Measurements from ENCODE around the gene KRT37. TPM values are rescaled to one million over a fixed set of nuclear protein-coding genes. Genes with fewer than 3 reads are reported as not detected.
"Not testable (repeated sequence)": the region's sequence is repeated elsewhere in the genome, so short reads cannot be mapped to it uniquely, and the experiment has no call there.

Gene KRT37
- total RNA-seq, 1 donor from 2014 or later = not detected

GRCh38 chr17:41396996-41397660 is 27.3 kb downstream of the KRT37 start, which contains the start of gene KRT31:
KRT31 (minus strand) TSS chr17:41397608; CDS start chr17:41397539, 69 bp downstream.
- no peaks in the 10 kb centered on the region for H3K4me1 ChIP-seq
- no peak for DNase-seq
- intact Hi-C loops (cut with DNase I) = no loop called here
- no peak for TF ChIP-seq CTCF (IDR thresholded peaks at IDR 0.05)
- no peaks in the 10 kb centered on the region for H3K9me3 ChIP-seq
- no peaks in the 10 kb centered on the region for H3K36me3 ChIP-seq
- no peak within 1 kb of the TSS for H3K4me3 ChIP-seq
- H3K27ac ChIP-seq = no peak within 1 kb of the TSS
- no peaks in the 10 kb centered on the region for H3K27me3 ChIP-seq (ENCODE audit: low read depth)
- no peak for ATAC-seq

GRCh38 chr17:41396340-41396739 is 28.0 kb downstream of the KRT37 start:
- no peaks in the 10 kb centered on the region for H3K36me3 ChIP-seq
- ATAC-seq (no peak), DNase-seq (no peak)
- no peaks in the 10 kb centered on the region for H3K4me1 ChIP-seq
- no peaks in the 10 kb centered on the region for H3K27me3 ChIP-seq (ENCODE audit: low read depth)
- H3K9me3 ChIP-seq = no peaks in the 10 kb centered on the region
- intact Hi-C loops (cut with DNase I) = no loop called here
- no peak overlapping the region for H3K4me3 ChIP-seq
- H3K27ac ChIP-seq = no peak overlapping the region
- no peak for TF ChIP-seq CTCF (IDR thresholded peaks at IDR 0.05)

- TF ChIP-seq CTCF (IDR thresholded peaks at IDR 0.05) = no peak
- Histone ChIP-seq H3K27ac (no peak overlapping the region), H3K9me3 (no peaks in the 10 kb centered on the region), H3K36me3 (no peaks in the 10 kb centered on the region), H3K27me3 (ENCODE audit: low read depth) (no peaks in the 10 kb centered on the region), H3K4me3 (no peak overlapping the region), H3K4me1 (no peaks in the 10 kb centered on the region)
- ATAC-seq (no peak), DNase-seq (no peak)
- intact Hi-C loops (cut with DNase I) = no loop called here
These were observed 28.8 kb downstream of the KRT37 start for GRCh38 chr17:41395611-41396010.

- intact Hi-C loops (cut with DNase I); ATAC-seq; DNase-seq: not testable (repeated sequence)
These were observed 29.3 kb downstream of the KRT37 start for GRCh38 chr17:41395044-41395443.

GRCh38 chr17:41394254-41394996 is 30.0 kb downstream of the KRT37 start:
- no peak for ATAC-seq
- intact Hi-C loops (cut with DNase I) = no loop called here
- TF ChIP-seq CTCF (IDR thresholded peaks at IDR 0.05) = no peak

More at GRCh38 chr17:41395044-41395443, 29.3 kb downstream of the KRT37 start:
- not testable (repeated sequence) for H3K4me3 ChIP-seq; H3K9me3 ChIP-seq; H3K27ac ChIP-seq; H3K36me3 ChIP-seq; H3K27me3 ChIP-seq (ENCODE audit: low read depth); H3K4me1 ChIP-seq

GRCh38 chr17:41393826-41394225 is 30.6 kb downstream of the KRT37 start:
- H3K4me3 ChIP-seq = no peak overlapping the region
- H3K4me1 ChIP-seq = no peaks in the 10 kb centered on the region
- H3K9me3 ChIP-seq = no peaks in the 10 kb centered on the region
- no peak for DNase-seq
- intact Hi-C loops (cut with DNase I) = no loop called here
- no peaks in the 10 kb centered on the region for H3K27me3 ChIP-seq (ENCODE audit: low read depth)
- H3K36me3 ChIP-seq = no peaks in the 10 kb centered on the region
- no peak for ATAC-seq
- H3K27ac ChIP-seq = no peak overlapping the region
- no peak for TF ChIP-seq CTCF (IDR thresholded peaks at IDR 0.05)

More at GRCh38 chr17:41394254-41394996, 30.0 kb downstream of the KRT37 start:
- Histone ChIP-seq H3K4me3 (no peak overlapping the region), H3K27ac (no peak overlapping the region), H3K27me3 (ENCODE audit: low read depth) (no peaks in the 10 kb centered on the region), H3K36me3 (no peaks in the 10 kb centered on the region), H3K4me1 (no peaks in the 10 kb centered on the region), H3K9me3 (no peaks in the 10 kb centered on the region)
- DNase-seq = no peak

All from lower lobe of right lung (tissue), 2 donors.